ENCODE measurements around the gene POLN. TPM values are rescaled to one million over a fixed set of nuclear protein-coding genes. Genes with fewer than 3 reads are reported as not detected.

POLN gene
- total and polyA plus RNA-seq, 2 of the 4 experiments (the other 2 are of a cell fraction), result 0.63 to 0.72 TPM

DNA sequence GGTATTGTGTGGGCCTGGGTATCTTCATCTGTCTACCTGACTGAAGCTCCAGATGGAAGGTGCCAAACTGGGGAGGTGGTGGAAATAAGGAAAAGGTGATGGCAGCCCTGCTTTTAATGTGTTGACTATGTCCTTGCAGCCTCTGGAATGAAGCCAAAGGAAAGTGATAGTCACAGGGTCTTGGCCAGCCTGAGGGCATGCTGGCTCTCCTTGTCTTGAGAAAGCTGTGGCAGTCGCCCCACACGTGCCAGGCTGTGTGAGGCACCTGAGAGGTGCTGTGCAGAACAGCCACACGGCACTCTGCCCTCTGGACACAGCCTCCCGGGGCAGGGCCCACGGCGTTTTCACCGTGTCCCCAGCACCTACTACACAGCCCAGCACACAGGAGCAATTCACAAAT is 105.2 kb downstream of the POLN start:
- CTCF ChIA-PET, result no interaction called here
- H3K27me3 ChIP-seq (ENCODE audit: control insufficient read depth, insufficient read depth, low read length), result peaks cover 2% of the 10 kb centered on the region
- BruUV-seq (replicated peaks), result no TSS peak
- H2BK5ac ChIP-seq (ENCODE audit: low read depth, low read length, poor library complexity, severe bottlenecking), result no peak overlapping the region
- H3K4me3 ChIP-seq (ENCODE audit: insufficient read depth, low read depth, low read length), result no peak overlapping the region
- H3K9ac ChIP-seq (ENCODE audit: low read depth, low read length), result no peak overlapping the region
- no peak for TF ChIP-seq RAD21 (IDR thresholded peaks at IDR 0.05; ENCODE audit: low read length)
- no peak for TF ChIP-seq SMC3 (IDR thresholded peaks at IDR 0.05; ENCODE audit: low read depth, low read length)
- no peak for TF ChIP-seq FOS (IDR thresholded peaks at IDR 0.05; ENCODE audit: low read depth, low read length)
- no peak for TF ChIP-seq POLR2A (IDR thresholded peaks at IDR 0.05; ENCODE audit: low read depth, low read length)
- TF ChIP-seq CEBPB (IDR thresholded peaks at IDR 0.05; ENCODE audit: low read depth, low read length), result no peak
- no peak for TF ChIP-seq MAFK (IDR thresholded peaks at IDR 0.05; ENCODE audit: low read depth, low read length)
- TF ChIP-seq, protein P1, sequence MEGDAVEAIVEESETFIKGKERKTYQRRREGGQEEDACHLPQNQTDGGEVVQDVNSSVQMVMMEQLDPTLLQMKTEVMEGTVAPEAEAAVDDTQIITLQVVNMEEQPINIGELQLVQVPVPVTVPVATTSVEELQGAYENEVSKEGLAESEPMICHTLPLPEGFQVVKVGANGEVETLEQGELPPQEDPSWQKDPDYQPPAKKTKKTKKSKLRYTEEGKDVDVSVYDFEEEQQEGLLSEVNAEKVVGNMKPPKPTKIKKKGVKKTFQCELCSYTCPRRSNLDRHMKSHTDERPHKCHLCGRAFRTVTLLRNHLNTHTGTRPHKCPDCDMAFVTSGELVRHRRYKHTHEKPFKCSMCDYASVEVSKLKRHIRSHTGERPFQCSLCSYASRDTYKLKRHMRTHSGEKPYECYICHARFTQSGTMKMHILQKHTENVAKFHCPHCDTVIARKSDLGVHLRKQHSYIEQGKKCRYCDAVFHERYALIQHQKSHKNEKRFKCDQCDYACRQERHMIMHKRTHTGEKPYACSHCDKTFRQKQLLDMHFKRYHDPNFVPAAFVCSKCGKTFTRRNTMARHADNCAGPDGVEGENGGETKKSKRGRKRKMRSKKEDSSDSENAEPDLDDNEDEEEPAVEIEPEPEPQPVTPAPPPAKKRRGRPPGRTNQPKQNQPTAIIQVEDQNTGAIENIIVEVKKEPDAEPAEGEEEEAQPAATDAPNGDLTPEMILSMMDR (conservative IDR thresholded peaks at IDR 0.05; ENCODE audit: low read depth, low read length), result no peak
- TF ChIP-seq BHLHE40 (IDR thresholded peaks at IDR 0.05; ENCODE audit: low read depth, low read length), result no peak
- no peak for TF ChIP-seq RFX5 (IDR thresholded peaks at IDR 0.05; ENCODE audit: low read depth, low read length)
- TF ChIP-seq, protein P2, sequence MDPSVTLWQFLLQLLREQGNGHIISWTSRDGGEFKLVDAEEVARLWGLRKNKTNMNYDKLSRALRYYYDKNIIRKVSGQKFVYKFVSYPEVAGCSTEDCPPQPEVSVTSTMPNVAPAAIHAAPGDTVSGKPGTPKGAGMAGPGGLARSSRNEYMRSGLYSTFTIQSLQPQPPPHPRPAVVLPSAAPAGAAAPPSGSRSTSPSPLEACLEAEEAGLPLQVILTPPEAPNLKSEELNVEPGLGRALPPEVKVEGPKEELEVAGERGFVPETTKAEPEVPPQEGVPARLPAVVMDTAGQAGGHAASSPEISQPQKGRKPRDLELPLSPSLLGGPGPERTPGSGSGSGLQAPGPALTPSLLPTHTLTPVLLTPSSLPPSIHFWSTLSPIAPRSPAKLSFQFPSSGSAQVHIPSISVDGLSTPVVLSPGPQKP (IDR thresholded peaks at IDR 0.05; ENCODE audit: borderline replicate concordance, low read depth, low read length), result no peak
- TF ChIP-seq CHD1 (IDR thresholded peaks at IDR 0.05; ENCODE audit: low read depth, low read length), result no peak
- TF ChIP-seq, protein P3, sequence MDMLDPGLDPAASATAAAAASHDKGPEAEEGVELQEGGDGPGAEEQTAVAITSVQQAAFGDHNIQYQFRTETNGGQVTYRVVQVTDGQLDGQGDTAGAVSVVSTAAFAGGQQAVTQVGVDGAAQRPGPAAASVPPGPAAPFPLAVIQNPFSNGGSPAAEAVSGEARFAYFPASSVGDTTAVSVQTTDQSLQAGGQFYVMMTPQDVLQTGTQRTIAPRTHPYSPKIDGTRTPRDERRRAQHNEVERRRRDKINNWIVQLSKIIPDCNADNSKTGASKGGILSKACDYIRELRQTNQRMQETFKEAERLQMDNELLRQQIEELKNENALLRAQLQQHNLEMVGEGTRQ (IDR thresholded peaks at IDR 0.05; ENCODE audit: low read depth, low read length), result no peak
- TF ChIP-seq NFE2L2 (IDR thresholded peaks at IDR 0.05; ENCODE audit: low read depth, low read length), result no peak
- TF ChIP-seq MXI1 (IDR thresholded peaks at IDR 0.05; ENCODE audit: borderline replicate concordance, low read depth, low read length), result no peak
- no peak for TF ChIP-seq RCOR1 (IDR thresholded peaks at IDR 0.05; ENCODE audit: insufficient replicate concordance, low read length)
- TF ChIP-seq MAZ (IDR thresholded peaks at IDR 0.05; ENCODE audit: borderline replicate concordance, low read depth, low read length), result no peak
- dilution Hi-C loops (cut with HindIII; ENCODE audit: low sequenced_read_pairs, unreplicated experiment), result no loop called here
- H3K4ac ChIP-seq (ENCODE audit: low read depth, low read length), result no peak overlapping the region
- no peak overlapping the region for H3K18ac ChIP-seq (ENCODE audit: low read depth, low read length)
- no peak overlapping the region for H2BK20ac ChIP-seq (ENCODE audit: low read depth, low read length)
- H4K20me1 ChIP-seq (ENCODE audit: insufficient read depth, low read length), result no peaks in the 10 kb centered on the region; the same call in 1 of the 2 replicates
- intact Hi-C loops (cut with micrococcal nuclease), result no loop called here
- no peak overlapping the region for H2BK120ac ChIP-seq (ENCODE audit: low read depth, low read length)
- peaks cover 2% of the 10 kb centered on the region; the same call in 1 of the 2 replicates for H3K4me1 ChIP-seq (ENCODE audit: control insufficient read depth, insufficient read depth, low read length)
- no peak overlapping the region for H2AFZ ChIP-seq (replicated peaks; ENCODE audit: low read length, poor library complexity)
- H3K23ac ChIP-seq (ENCODE audit: low read depth, low read length), result no peak overlapping the region
- no peaks in the 10 kb centered on the region for H3K9me1 ChIP-seq (ENCODE audit: insufficient read depth, low read length)
- H4K91ac ChIP-seq (ENCODE audit: insufficient read depth, low read depth, low read length), result no peak overlapping the region
- no CpG with 5 or more reads among the region's 7 CpGs for WGBS, 2 experiments (ENCODE audit: extremely low coverage in 2 of 2, insufficient read length in 1 of 2)
- H4K8ac ChIP-seq (ENCODE audit: low read depth in 2 of 2, low read length in 2 of 2), result no peak overlapping the region
- H2AK5ac ChIP-seq (ENCODE audit: low read depth, low read length), result no peak overlapping the region
- H2AK9ac ChIP-seq (replicated peaks; ENCODE audit: low read depth, low read length, poor library complexity), result no peak overlapping the region
- no peaks in the 10 kb centered on the region for H3K36me3 ChIP-seq (ENCODE audit: control insufficient read depth, insufficient read depth, low read length)
- H2BK15ac ChIP-seq (ENCODE audit: low read depth, low read length), result no peak overlapping the region
- H3K4me2 ChIP-seq (ENCODE audit: low read depth, low read length), result no peak overlapping the region
- POLR2A ChIA-PET (ENCODE audit: unreplicated experiment), result no interaction called here
- no peak overlapping the region for H3K56ac ChIP-seq (ENCODE audit: extremely low read depth, insufficient read depth, low read length)
- H4K5ac ChIP-seq (ENCODE audit: low read depth, low read length), result no peak overlapping the region
- ATAC-seq (ENCODE audit: low read depth), result no peak
- in situ Hi-C loops (cut with MboI; ENCODE audit: low sequenced_read_pairs), result no loop called here
- H3K9me3 ChIP-seq (ENCODE audit: control insufficient read depth, insufficient read depth, low read length), result peaks cover 7% of the 10 kb centered on the region
- no peak overlapping the region for H3K27ac ChIP-seq (ENCODE audit: insufficient read depth, low read length)
- H3K79me1 ChIP-seq (ENCODE audit: low read depth in 1 of 2, low read length in 2 of 2), result no peaks in the 10 kb centered on the region
- no peak overlapping the region for H3K14ac ChIP-seq (replicated peaks; ENCODE audit: low read depth, low read length)
- no peak for DNase-seq

Data from IMR-90 (cell line).